H9 (cell line): ENCODE results near the gene MLC1. TPM values are rescaled to one million over a fixed set of nuclear protein-coding genes. Genes with fewer than 3 reads are reported as not detected.

Experiments used
- DNase-seq: peaks from one replicate; pipeline ENCODE4 v3.0.0-alpha.2; 2017
- H2AFZ ChIP-seq: one replicate; pipeline ENCODE4 v1.6.1; 2013; ENCODE audit warnings: mild to moderate bottlenecking, low read length, control low read depth, moderate library complexity
- H2AK5ac ChIP-seq: 2 replicates; pipeline ENCODE4 v1.6.1; 2013; ENCODE audit warnings: low read length, control low read depth, mixed read lengths; ENCODE audit not compliant: insufficient read length
- H2BK120ac ChIP-seq: one replicate; pipeline ENCODE4 v1.6.1; 2013; ENCODE audit warnings: low read depth, mild to moderate bottlenecking, low read length, control low read depth, inconsistent platforms; ENCODE audit not compliant: poor library complexity, severe bottlenecking
- H2BK12ac ChIP-seq: 2 replicates; pipeline ENCODE4 v1.6.1; 2013; ENCODE audit warnings: low read length, control low read depth, mixed read lengths, low read depth; ENCODE audit not compliant: insufficient read length
- H2BK15ac ChIP-seq: 2 replicates; pipeline ENCODE4 v1.6.1; 2013; ENCODE audit warnings: low read depth, low read length, control low read depth
- H2BK20ac ChIP-seq: one replicate; pipeline ENCODE4 v1.6.1; 2013; ENCODE audit warnings: low read depth, mild to moderate bottlenecking, low read length, control low read depth, inconsistent platforms; ENCODE audit not compliant: poor library complexity, severe bottlenecking
- H2BK5ac ChIP-seq: 2 replicates; pipeline ENCODE4 v1.6.1; 2013; ENCODE audit warnings: low read length, control low read depth, mixed read lengths; ENCODE audit not compliant: insufficient read length
- H3K14ac ChIP-seq: 2 replicates; pipeline ENCODE4 v1.6.1; 2013; ENCODE audit warnings: low read length, control low read depth; ENCODE audit not compliant: insufficient read depth
- H3K18ac ChIP-seq: 2 replicates; pipeline ENCODE4 v1.6.1; 2013; ENCODE audit warnings: low read depth, mild to moderate bottlenecking, mixed read lengths, low read length, control low read depth; ENCODE audit not compliant: insufficient read length
- H3K23ac ChIP-seq: 2 replicates; pipeline ENCODE4 v1.6.1; 2013; ENCODE audit warnings: low read length, control low read depth, mixed read lengths, low read depth; ENCODE audit not compliant: insufficient read length
- H3K23me2 ChIP-seq: 2 replicates; pipeline ENCODE4 v1.6.1; 2013; ENCODE audit warnings: low read depth, mild to moderate bottlenecking, mixed read lengths, low read length, control low read depth; ENCODE audit not compliant: insufficient read length, poor library complexity, severe bottlenecking
- H3K27ac ChIP-seq: 2 replicates; pipeline ENCODE4 v1.5.1; 2013; ENCODE audit warnings: low read length, control low read depth, mixed read lengths, low read depth; ENCODE audit not compliant: insufficient read length
- H3K27me3 ChIP-seq: 2 replicates; pipeline ENCODE4 v1.6.1; 2013; ENCODE audit warnings: low read length, control low read depth, inconsistent platforms; ENCODE audit not compliant: insufficient read depth
- H3K4ac ChIP-seq: 2 replicates; pipeline ENCODE4 v1.6.1; 2013; ENCODE audit warnings: low read depth, mild to moderate bottlenecking, control low read depth, inconsistent platforms, low read length, moderate library complexity
- H3K4me1 ChIP-seq: 2 replicates; pipeline ENCODE4 v1.6.1; 2013; ENCODE audit warnings: low read length, control low read depth, inconsistent platforms; ENCODE audit not compliant: insufficient read depth
- H3K4me2 ChIP-seq: 2 replicates; pipeline ENCODE4 v1.6.1; 2013; ENCODE audit warnings: low read length, control low read depth, mixed read lengths; ENCODE audit not compliant: insufficient read length, insufficient read depth
- H3K56ac ChIP-seq: 2 replicates; pipeline ENCODE4 v1.6.1; 2013; ENCODE audit warnings: low read depth, mild to moderate bottlenecking, mixed read lengths, low read length, control low read depth; ENCODE audit not compliant: insufficient read length
- H3K79me1 ChIP-seq: 2 replicates; pipeline ENCODE4 v1.6.1; 2013; ENCODE audit warnings: low read depth, mild to moderate bottlenecking, moderate library complexity, low read length, control low read depth, inconsistent platforms; ENCODE audit not compliant: insufficient read depth, poor library complexity, severe bottlenecking
- H3K79me2 ChIP-seq: 2 replicates; pipeline ENCODE4 v1.6.1; 2013; ENCODE audit warnings: low read length, control low read depth, inconsistent platforms; ENCODE audit not compliant: insufficient read depth
- H3K9ac ChIP-seq: 2 replicates; pipeline ENCODE4 v1.6.1; 2013; ENCODE audit warnings: low read length, control low read depth, mixed read lengths; ENCODE audit not compliant: insufficient read length; ENCODE audit errors: extremely low read depth
- H3K9me3 ChIP-seq: one replicate; pipeline ENCODE4 v1.6.1; 2013; ENCODE audit warnings: low read depth, low read length, inconsistent platforms; ENCODE audit not compliant: control insufficient read depth
- H3T11ph ChIP-seq: one replicate; pipeline ENCODE4 v1.6.1; 2013; ENCODE audit warnings: mild to moderate bottlenecking, low read length, control low read depth, inconsistent platforms
- H4K20me1 ChIP-seq: one replicate; pipeline ENCODE4 v1.6.1; 2013; ENCODE audit not compliant: control insufficient read depth, insufficient read length, insufficient read depth
- H4K5ac ChIP-seq: 2 replicates; pipeline ENCODE4 v1.6.1; 2013; ENCODE audit warnings: low read depth, mild to moderate bottlenecking, mixed read lengths, low read length, control low read depth; ENCODE audit not compliant: insufficient read length
- H4K8ac ChIP-seq: replicated peaks from 2 replicates; pipeline ENCODE4 v1.6.1; 2013; ENCODE audit warnings: low read length, control low read depth, mixed read lengths, low read depth; ENCODE audit not compliant: insufficient read length
- H4K91ac ChIP-seq: 2 replicates; pipeline ENCODE4 v1.6.1; 2013; ENCODE audit warnings: low read depth, mild to moderate bottlenecking, moderate library complexity, mixed read lengths, low read length, control low read depth; ENCODE audit not compliant: insufficient read length
- H3K27ac Mint-ChIP-seq, 3 experiments: 2 replicates in 2 of 3; 3 replicates in 1 of 3; pipeline ENCODE4 v1.8.0; 2020 to 2021; ENCODE audit warnings: mixed read lengths in 3 of 3, mild to moderate bottlenecking in 1 of 3, moderate library complexity in 1 of 3
- H3K27me3 Mint-ChIP-seq: 2 replicates; pipeline ENCODE4 v1.8.0; 2021; ENCODE audit warnings: low read depth, mild to moderate bottlenecking, moderate library complexity, mixed read lengths
- H3K36me3 Mint-ChIP-seq, 3 experiments: 2 replicates in 2 of 3; 3 replicates in 1 of 3; pipeline ENCODE4 v1.8.0; 2020 to 2021; ENCODE audit warnings: low read depth in 3 of 3, mixed read lengths in 3 of 3; ENCODE audit not compliant: insufficient read depth in 1 of 3
- H3K4me1 Mint-ChIP-seq, 2 experiments: 2 replicates each; pipeline ENCODE4 v1.8.0; 2020; ENCODE audit warnings: mixed read lengths in 2 of 2
- H3K4me3 Mint-ChIP-seq, 2 experiments: 2 replicates in 1 of 2; 3 replicates in 1 of 2; pipeline ENCODE4 v1.8.0; 2020 to 2021; ENCODE audit warnings: mild to moderate bottlenecking in 2 of 2, mixed read lengths in 2 of 2, moderate library complexity in 1 of 2
- H3K9me3 Mint-ChIP-seq, 2 experiments: 2 replicates in 1 of 2; 3 replicates in 1 of 2; pipeline ENCODE4 v1.8.0; 2020; ENCODE audit warnings: mild to moderate bottlenecking in 2 of 2, mixed read lengths in 2 of 2, moderate library complexity in 1 of 2
- WGBS: extraction: QIAGEN DNeasy Blood & Tissue Kit; methylation state at CpG from one replicate; pipeline ENCODE4 v1.1.7; 2013; ENCODE audit warnings: missing lambda C conversion rate, low lambda C conversion rate, mixed read lengths; ENCODE audit not compliant: insufficient read length; ENCODE audit errors: extremely low coverage; 5-methylcytosine and 5-hydroxymethylcytosine counted together
- total RNA-seq: library from RNA; stranded (reverse); gene quantifications from 2 replicates; pipeline ENCODE4 v1.2.1, GENCODE V29; 2021
- TF ChIP-seq, protein P1 (sequence below): fragments of 200-600 bp; sonication (generic); conservative IDR thresholded peaks from 3 replicates; pipeline ENCODE4 v1.8.0; 2021; ENCODE audit warnings: antibody characterized with exemption, mild to moderate bottlenecking

The MLC1 gene
- total RNA-seq, 1 experiment from 2014 or later = not detected

DNA sequence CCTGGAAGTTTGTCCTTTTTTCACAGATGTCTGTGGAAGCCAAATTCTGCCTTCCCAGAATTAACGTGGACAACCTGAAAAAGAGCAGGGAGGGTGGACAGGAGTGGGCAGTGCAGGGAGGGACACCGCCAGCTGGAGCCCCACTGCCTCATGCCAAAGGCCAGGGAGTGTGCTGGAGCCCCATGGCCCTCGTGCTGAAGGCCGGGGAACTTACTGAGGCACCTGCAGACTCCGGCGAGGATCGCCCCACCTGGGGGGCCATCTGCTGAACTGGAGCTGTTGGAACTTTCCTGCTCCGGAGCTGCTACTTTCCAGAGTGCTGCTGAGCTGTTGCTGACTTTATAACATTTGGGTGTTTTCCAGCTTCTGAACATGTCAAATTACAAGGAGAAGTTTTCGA lies 39.8 kb upstream of the MLC1 start:
- no peaks in the 10 kb centered on the region; a peak in 1 of 7 replicates for H3K36me3 Mint-ChIP-seq
- Histone ChIP-seq H4K20me1 (no peaks in the 10 kb centered on the region), H3K27ac (no peak overlapping the region), H3K56ac (no peak overlapping the region), H3K9me3 (no peaks in the 10 kb centered on the region), H3K79me2 (no peaks in the 10 kb centered on the region), H2BK15ac (no peak overlapping the region), H3K4ac (no peak overlapping the region), H3K9ac (no peak overlapping the region), H2BK20ac (no peak overlapping the region), H3K14ac (no peak overlapping the region), H2BK120ac (no peak overlapping the region), H3K4me2 (no peak overlapping the region), H3K27me3 (no peaks in the 10 kb centered on the region), H3K23me2 (no peaks in the 10 kb centered on the region), H3K23ac (no peak overlapping the region), H3K18ac (no peak overlapping the region), H4K5ac (no peak overlapping the region), H3K79me1 (no peaks in the 10 kb centered on the region), H2BK5ac (no peak overlapping the region), H3K4me1 (no peaks in the 10 kb centered on the region), H2AFZ (no peak overlapping the region), H2AK5ac (no peak overlapping the region), H4K91ac (no peak overlapping the region), H4K8ac (no peak overlapping the region), H3T11ph (no peak overlapping the region), H2BK12ac (no peak overlapping the region)
- H3K27ac Mint-ChIP-seq = no peak overlapping the region
- H3K4me1 Mint-ChIP-seq = no peaks in the 10 kb centered on the region
- DNase-seq = no peak
- H3K9me3 Mint-ChIP-seq = peaks cover 3 to 5% of the 10 kb centered on the region in 2 experiments; a peak in 4 of 5 replicates
- WGBS = no CpG with 5 or more reads among the region's 9 CpGs
- H3K27me3 Mint-ChIP-seq = peaks cover 50% of the 10 kb centered on the region
- TF ChIP-seq, protein P1, sequence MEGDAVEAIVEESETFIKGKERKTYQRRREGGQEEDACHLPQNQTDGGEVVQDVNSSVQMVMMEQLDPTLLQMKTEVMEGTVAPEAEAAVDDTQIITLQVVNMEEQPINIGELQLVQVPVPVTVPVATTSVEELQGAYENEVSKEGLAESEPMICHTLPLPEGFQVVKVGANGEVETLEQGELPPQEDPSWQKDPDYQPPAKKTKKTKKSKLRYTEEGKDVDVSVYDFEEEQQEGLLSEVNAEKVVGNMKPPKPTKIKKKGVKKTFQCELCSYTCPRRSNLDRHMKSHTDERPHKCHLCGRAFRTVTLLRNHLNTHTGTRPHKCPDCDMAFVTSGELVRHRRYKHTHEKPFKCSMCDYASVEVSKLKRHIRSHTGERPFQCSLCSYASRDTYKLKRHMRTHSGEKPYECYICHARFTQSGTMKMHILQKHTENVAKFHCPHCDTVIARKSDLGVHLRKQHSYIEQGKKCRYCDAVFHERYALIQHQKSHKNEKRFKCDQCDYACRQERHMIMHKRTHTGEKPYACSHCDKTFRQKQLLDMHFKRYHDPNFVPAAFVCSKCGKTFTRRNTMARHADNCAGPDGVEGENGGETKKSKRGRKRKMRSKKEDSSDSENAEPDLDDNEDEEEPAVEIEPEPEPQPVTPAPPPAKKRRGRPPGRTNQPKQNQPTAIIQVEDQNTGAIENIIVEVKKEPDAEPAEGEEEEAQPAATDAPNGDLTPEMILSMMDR = no peak
- no peak overlapping the region for H3K4me3 Mint-ChIP-seq
